NOMO-1 treated with dmso at 0.1 percent for 144 hours (cell line): ENCODE results near the gene MYNN.
"Not testable (repeated sequence)": the region's sequence is repeated elsewhere in the genome, so short reads cannot be mapped to it uniquely, and the experiment has no call there.

Source experiments
- DNase-seq: peaks from one replicate; lab custom pipeline; 2025; ENCODE audit not compliant: unreplicated experiment; lab: John Stamatoyannopoulos, UW

Gene MYNN

DNA sequence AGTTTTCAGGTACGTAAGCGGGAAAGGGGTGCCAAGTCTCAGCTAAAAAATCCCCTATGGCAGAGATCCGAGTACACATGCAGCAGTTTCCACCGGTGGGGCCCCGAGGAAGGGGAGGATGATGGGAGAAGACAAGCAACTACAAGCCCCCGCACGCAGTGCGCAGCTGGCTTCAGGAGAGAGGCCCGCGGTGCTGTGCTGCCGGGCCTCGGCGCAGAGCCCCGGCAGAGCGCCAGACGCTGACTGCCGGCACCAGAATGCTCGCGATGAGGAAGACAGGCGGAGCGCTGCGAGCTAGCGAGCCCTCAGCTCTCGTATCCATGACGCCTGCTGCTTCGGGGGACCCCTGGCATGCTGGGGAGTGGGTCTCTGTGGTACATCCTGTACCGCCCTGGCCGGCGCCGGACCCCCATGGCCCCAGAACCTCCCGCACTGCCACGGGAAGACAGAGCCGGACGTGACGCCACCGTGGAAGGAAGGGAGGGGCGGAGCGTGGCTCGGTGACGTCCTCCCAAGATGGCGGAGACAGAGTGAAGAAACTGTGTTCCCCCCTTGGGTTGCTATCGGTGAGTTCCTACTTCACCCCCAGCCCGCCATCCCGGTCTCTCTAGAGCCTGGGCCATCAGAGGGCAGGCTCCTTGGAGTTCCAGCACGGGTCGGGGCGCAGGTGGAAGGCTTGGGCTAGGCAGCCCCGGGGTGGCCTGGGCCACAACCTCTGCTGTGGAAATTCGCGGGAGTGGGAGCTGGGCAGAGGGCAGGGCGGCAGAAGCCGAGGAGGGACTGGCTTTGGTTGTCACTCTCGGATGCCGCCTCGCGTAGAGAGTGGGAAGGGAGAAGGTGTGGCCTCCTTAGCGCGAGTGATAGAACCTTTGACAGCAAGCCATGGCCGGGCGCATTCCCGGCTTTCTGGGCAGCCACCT is at the start of gene MYNN:
Gene MYNN (plus strand): TSS at position 500 of the 920 bp plus-strand sequence. CDS start 900 bp downstream, outside the sequence.
- DNase-seq: peak; percentile 92

- DNase-seq: not testable (repeated sequence)
These were observed 41.3 kb upstream of the MYNN start for GRCh38 chr3:169731857-169732256.

DNA sequence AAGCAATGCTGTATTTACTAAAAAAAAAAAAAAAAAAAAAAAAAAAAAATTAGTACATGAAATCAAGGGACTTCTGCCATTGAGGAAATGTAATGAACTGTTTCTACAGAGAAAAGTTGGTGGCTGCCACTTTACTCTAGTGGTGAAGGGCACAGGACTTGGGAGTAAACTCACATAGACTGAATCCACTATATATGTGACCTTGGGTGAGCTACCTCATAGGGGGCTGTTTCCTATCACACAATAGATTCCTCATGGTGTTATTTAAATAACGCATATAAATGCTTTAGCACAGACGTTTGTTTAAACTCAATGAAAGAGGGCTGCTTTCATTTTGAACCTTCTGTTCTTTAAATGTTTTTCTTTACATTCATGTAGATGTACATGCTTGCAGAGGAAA is 34.1 kb upstream of the MYNN start:
- no peak for DNase-seq

- no peak for DNase-seq
These were observed 28.7 kb upstream of the MYNN start for GRCh38 chr3:169744366-169745054.

DNA sequence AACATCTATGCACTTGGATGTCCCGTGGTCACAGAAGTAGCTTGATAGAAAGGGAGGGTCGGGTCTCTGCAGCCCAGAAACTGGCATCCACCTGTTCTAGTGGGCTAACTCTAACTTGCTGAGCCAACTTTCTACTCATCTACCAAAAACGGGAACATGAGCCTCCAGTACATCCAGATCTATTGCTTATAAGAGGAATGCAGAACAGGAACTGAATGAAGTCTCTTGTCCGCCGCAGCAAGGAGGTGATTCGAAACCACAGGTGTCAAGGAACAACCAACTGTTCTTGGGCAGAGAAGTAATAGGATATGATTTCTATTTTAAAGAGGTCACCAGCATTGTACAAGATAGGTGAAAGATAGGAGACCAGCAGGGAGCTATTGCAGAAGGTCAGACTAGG is 26.3 kb upstream of the MYNN start:
- no peak for DNase-seq

DNA sequence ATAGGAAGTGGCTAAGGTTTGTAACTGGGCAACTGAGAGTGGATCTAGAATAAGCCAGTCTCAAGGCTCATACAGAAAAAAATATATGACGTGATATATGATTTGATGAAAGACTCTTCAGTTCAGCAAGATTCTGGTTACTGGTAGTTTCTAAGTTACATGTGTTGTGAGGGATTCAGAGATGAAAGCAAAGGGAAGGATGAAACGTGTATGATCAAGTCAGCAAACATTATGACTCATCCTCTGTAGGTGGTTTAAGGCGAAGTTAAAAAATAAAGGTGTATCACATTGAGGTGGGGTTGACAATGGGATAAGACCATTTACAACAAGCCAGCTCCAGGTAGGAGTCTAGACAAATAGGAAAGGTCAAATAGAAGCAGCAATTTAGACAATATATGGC is 24.5 kb upstream of the MYNN start:
- no peak for DNase-seq

DNA sequence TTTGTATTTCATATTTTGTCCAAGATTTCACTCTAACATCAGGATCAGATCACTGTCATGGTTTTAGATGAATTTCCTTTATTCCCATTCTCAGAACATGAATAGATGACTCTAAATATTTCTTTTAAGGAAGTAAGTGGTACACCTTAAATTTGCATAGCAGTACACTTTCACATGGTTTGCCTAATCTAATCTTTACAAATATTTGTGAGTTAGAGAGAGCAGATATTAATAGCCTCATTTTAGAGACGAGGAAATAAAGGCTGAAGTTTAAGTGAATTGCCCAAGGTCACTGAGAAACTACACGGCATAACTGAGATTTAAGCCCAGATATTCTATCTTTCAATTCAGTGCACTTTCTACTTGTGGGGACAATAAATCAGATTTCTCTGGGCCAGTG is 22.5 kb upstream of the MYNN start:
- no peak for DNase-seq

DNA sequence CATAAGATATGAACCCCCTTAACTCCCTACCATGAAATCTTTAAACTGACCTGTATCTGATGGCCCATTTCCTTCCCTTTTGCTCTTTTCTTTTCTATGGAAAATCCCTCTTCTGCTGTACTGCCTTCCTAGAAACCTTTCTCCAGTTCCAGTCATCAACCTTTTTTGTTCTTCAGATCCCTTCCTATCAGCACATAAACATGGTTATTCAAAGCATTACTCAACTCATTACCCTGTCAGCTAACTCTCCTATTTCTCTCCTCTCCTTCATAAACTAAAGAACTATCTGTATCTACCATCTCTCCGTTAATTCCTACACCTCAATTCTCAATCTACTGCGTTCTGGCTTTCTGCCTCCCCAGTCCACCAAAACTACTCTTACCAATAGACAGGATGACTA is 21.3 kb upstream of the MYNN start:
- no peak for DNase-seq

- DNase-seq: no peak
These were observed 18.5 kb upstream of the MYNN start for GRCh38 chr3:169754711-169755110.

GRCh38 chr3:169755488-169755887 is 17.7 kb upstream of the MYNN start:
- DNase-seq: no peak

DNA sequence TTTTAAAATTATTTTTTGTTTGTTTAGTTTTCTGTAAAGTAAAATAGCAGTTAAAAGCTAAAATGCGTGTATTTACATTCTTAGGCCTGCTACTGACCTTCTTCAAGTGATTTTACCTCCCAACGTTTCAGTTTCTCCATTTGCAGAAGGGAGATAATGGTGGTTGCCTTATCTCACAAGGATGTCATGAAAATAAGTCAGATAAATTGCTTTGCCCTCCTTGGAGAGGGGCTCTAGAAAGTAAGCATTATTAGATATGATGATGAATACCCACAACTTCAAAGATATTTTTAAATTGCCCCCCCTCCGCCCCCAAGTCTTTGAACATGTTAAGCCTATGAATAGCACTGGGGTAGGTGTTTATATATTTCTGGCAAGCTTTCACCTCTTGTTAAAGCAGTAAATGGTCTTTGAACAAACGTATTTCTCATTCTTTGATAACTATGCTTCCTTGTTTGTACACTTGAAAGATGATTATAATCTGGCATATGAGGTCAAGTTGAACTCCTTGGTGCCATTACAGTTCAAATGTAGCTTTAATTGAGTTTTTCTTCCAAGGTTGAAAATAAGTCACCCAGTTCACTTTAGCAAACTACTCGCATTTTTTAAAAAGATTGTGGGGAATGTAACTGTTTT is 14.7 kb upstream of the MYNN start:
- no peak for DNase-seq

DNA sequence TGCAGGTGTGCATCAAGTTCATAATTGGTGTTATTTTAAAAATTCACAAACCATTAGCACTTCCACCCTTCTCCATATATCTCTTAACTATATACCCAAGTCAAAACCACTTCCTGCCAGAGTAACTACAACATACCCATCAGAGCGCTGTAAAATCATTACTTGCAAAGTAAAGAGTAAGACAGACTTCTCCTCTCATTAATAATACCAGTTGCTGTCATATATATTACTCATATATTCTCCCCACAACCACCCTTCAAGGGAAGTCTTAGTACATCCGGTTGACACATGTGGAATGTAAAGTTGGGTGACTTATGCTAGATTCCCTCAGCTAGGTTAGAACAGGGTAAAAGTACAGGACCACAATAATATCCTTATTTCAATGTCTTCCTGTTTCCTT is 13.9 kb upstream of the MYNN start:
- peak; percentile 14 for DNase-seq

DNA sequence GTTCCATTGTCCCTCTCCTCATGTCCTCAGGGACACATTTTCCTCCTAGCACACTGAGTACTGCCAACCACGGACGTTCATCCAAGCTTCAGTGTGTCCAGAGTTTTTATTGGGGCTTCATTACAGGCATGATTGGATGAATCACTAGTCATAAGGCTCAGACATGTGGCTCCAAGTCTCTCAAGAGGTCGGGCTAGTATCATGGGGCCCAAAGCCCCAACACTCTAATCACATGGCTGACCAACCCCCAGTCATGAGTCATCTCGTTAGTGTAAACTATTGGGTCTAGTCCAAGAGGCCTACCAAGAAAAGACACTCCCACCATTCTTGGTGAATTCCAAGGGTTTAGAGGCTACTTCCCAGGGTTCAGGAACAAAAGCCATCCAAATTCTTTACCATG is 12.7 kb upstream of the MYNN start:
- DNase-seq: no peak

- peak; percentile 94 for DNase-seq
These were observed 8.8 kb upstream of the MYNN start for GRCh38 chr3:169764312-169764881.

DNA sequence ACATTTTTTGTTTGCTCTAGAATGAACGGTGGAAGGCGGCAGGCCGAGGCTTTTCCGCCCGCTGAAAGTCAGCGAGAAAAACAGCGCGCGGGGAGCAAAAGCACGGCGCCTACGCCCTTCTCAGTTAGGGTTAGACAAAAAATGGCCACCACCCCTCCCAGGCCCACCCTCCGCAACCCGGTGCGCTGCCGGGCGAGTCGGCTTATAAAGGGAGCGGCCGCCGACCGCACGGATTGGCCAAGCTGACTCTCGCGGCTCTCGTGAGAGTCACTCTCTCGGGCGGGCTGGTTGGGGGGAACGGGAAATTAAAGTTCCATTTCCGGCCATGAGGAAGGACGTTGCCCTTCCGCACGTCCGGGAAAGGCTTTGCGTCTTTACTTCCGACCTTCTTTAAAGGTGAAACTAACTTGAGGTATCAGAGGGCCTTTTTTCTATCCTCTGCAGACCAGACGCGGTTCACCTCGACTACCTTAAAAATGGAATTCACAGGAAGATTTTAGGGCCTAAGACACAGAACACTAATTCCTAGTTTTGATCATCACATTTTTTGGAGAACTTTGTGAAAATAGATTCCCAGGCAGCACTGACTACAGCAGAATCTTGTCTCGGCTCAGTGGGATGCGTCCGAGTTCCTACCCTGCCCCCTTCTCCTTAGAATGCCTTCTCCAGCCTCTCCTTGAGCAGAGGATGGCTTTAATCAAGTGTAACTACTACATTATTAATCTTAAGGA is 8.1 kb upstream of the MYNN start, which contains the start of gene TERC:
Gene TERC (minus strand): TSS at position 179 of the 731 bp plus-strand sequence.
- peak; percentile 86 for DNase-seq

DNA sequence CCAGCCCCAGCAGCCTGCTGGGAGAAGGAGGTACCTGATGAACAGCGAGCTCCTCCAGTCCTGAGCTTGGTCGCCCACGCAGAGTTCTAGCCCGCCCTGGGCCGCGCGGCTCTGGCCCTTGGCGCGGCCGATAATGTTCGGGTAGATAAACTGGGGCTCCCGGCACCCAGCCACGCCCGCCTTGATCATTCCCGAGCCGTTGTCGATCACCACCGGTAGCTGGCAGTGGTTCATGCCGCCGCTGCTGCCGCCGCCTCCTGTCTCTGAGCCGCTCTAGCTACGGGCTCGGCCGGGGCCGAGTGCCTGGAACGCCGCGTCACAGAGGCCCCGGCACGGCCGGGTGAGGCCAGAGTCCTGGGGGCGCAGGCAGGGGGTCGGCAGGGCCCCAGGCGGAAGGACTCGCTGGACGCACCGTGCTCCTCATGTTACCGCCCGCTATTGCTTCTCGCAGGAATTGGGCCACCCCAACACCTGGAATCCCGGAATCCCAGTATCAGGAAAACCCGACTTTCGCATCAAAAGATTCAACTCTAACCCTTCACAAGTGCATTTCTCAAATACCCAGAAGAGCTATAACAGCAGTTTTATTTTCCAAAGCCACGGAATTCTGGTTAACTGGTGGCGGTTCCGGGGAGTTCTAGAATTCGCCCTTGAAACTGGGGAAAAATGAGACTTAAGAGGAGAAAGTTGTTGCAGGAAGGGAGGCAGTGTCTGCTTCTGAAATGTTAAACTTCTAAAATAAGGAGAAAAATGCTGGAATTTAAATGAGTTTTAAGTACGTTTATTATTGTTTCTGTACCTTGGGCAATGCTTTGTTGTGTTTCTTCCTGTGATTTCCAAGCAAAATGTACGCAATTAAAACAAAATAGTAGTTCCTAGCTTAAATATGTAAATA is 3.7 kb upstream of the MYNN start, which contains the start of gene ACTRT3:
Gene ACTRT3 (minus strand): TSS at position 275 of the 895 bp plus-strand sequence. CDS start 41 bp downstream, at position 234.
- DNase-seq: peak; percentile 29

DNA sequence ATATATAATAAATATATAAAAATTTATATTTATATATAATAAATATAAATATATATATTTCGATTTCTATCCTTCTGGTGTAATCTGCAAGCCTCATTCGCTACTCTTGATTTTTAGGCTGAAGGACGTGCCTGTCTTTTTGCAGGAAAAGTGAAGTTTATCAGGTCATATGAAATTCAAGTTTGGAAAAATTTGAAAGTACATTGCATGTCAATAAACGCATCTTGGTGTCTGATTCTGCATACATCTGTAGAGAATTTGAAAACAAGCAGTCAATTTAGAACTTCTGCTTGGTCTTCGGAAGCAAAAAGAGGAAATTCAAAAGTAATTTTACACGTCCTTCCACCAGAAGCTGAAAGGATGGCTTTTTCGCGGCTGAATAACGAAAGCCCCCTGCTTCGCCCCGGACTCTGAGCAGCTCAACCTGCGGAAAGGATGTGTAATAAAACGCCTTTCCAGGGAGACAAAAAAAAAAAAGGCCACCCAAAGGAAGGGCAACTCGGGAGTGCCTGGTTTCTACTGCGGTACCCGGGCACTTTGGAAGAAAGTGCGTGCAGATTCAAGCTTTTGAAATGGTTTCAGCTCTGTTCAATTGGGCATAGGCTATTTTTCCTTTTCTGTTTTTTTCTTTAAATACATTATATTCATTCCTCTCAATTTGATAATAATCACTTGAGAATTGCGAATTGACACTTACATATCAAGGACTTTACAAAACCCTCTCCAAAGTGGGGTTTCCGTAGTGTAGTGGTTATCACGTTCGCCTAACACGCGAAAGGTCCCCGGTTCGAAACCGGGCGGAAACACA is 1.5 kb upstream of the MYNN start:
- DNase-seq: peak; percentile 74

GRCh38 chr3:169772305-169772896 is 795 bp upstream of the MYNN start:
- DNase-seq: peak; percentile 66
